HCT116 (cell line): Measurements from ENCODE around the gene EGFR.

ENCODE experiments used
- POLR2A ChIP-seq: IDR thresholded peaks from 2 replicates; pipeline ENCODE4 v1.7.0; 2011; ENCODE audit warnings: borderline replicate concordance; ENCODE audit not compliant: insufficient read depth, insufficient read length; ENCODE audit errors: extremely low read depth
- TCF7L2 ChIP-seq: IDR thresholded peaks from 2 replicates; pipeline ENCODE4 v1.7.0; 2011; ENCODE audit warnings: borderline replicate concordance, inconsistent platforms; ENCODE audit not compliant: insufficient read depth, insufficient read length; ENCODE audit errors: extremely low read depth

DNA sequence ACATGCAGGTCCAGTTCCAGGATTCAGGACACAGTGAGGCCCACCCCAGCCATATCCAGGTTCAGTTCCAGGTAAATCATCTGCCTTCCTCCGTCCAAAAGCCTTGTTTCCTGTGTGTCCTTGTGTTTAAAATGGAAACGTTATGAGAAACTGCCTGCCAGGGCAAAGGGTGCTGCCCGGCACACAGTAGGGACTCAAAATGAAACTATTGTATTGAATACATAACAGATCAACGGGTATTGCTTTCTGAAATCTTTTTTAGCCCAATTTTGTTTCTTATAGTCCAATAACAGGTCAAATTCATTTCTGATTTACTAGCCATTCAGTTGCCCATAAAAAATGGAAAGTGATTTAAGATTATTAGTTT lies 115.5 kb downstream of the EGFR start:
- TF ChIP-seq TCF7L2 (no peak), POLR2A (no peak)
